ENCODE data around the gene MAGEB17. TPM values are rescaled to one million over a fixed set of nuclear protein-coding genes. Genes with fewer than 3 reads are reported as not detected.

The MAGEB17 gene
- total and polyA plus RNA-seq, 2 of the 8 experiments (the other 6 are each of a cell fraction or from before 2014, with no cell fraction given), result 0.48 to 1.1 TPM

DNA sequence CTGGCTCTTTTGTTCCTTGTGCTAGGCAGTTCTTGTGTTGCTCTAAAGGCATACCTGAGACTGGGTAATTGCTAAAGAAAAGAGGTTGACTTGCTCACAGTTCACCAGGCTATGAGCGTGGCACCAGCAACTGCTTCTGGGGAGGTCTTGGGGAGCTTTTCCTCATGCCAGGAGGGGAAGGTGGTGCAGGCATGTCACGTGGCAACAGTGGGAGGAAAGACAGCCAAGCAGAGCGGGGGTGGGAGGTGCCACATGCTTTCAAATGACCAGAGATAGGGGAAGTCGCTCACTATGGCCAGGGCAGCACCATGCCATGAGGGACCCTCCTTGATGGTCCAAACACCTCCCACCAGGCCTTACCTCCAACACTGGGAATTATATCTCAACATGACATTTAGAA, 4.7 kb downstream of the MAGEB17 start:
- no peaks in the 10 kb centered on the region for H3K79me1 ChIP-seq (ENCODE audit: low read depth, low read length)
- WGBS, 2 experiments (ENCODE audit: extremely low coverage in 1 of 2, insufficient coverage in 1 of 2, insufficient read length in 1 of 2, insufficient replicate concordance in 2 of 2, low coverage in 1 of 2, low lambda C conversion rate in 2 of 2, missing lambda C conversion rate in 1 of 2), result 100% methylated on average over 3 of the region's 4 CpGs; no CpG with 5 or more reads in 1 of the 2 experiments
- DNase-seq (ENCODE audit: low read depth in 1 of 2, low spot score in 2 of 2), result no peak

More for the DNA sequence above, 4.7 kb downstream of the MAGEB17 start:
- Histone ChIP-seq H3K36me3 (ENCODE audit: control insufficient read depth in 2 of 4, insufficient read depth in 4 of 4, low read length in 3 of 4) (no peaks in the 10 kb centered on the region), H3K79me2 (ENCODE audit: control insufficient read depth in 1 of 2, insufficient read depth in 2 of 2, low read length in 2 of 2) (no peaks in the 10 kb centered on the region), H3K56ac (replicated peaks; ENCODE audit: insufficient read length, low read depth, low read length) (no peak overlapping the region), H3K27me3 (replicated peaks in 1 of 4; ENCODE audit: control insufficient read depth in 3 of 4, extremely low read depth in 1 of 4, insufficient read depth in 3 of 4, low read length in 3 of 4) (no peaks in the 10 kb centered on the region), H2AFZ (ENCODE audit: low read length) (no peak overlapping the region), H3K14ac (ENCODE audit: insufficient read length) (no peak overlapping the region), H4K91ac (replicated peaks; ENCODE audit: insufficient read length, low read length) (peak overlapping the region; percentile 65), H3K23ac (ENCODE audit: insufficient read length) (no peak overlapping the region), H4K20me1 (replicated peaks in 1 of 2; ENCODE audit: control insufficient read depth in 1 of 2, insufficient read depth in 2 of 2, low read length in 2 of 2) (no peaks in the 10 kb centered on the region), H3K18ac (ENCODE audit: extremely low read depth, low read length) (no peak overlapping the region), H2BK12ac (ENCODE audit: low read depth, low read length) (no peak overlapping the region), H2BK15ac (ENCODE audit: low read length) (no peak overlapping the region), H4K5ac (ENCODE audit: insufficient read length, low read depth, low read length) (no peak overlapping the region), H3K23me2 (ENCODE audit: low read depth, low read length) (no peaks in the 10 kb centered on the region), H2BK5ac (ENCODE audit: low read depth, low read length) (no peak overlapping the region), H3K9me3 (ENCODE audit: insufficient read depth in 2 of 2, low read depth in 1 of 2, low read length in 1 of 2) (no peaks in the 10 kb centered on the region), H3K4me1 (replicated peaks in 1 of 4; ENCODE audit: control insufficient read depth in 3 of 4, insufficient read depth in 4 of 4, low read length in 3 of 4) (no peaks in the 10 kb centered on the region), H2BK120ac (replicated peaks; ENCODE audit: low read depth, low read length) (no peak overlapping the region), H2AK5ac (ENCODE audit: low read depth, low read length) (no peak overlapping the region), H3K4me2 (ENCODE audit: insufficient read depth in 1 of 2, low read depth in 2 of 2, low read length in 2 of 2) (no peak overlapping the region), H4K8ac (ENCODE audit: extremely low read depth, insufficient read depth, low read length) (no peak overlapping the region; the same call in 1 of the 2 replicates), H2BK20ac (ENCODE audit: low read length) (no peak overlapping the region), H3K4ac (replicated peaks; ENCODE audit: insufficient read length, low read depth, low read length) (no peak overlapping the region), H3K9ac (replicated peaks in 1 of 4; ENCODE audit: extremely low read depth in 1 of 4, low read depth in 3 of 4, low read length in 3 of 4) (no peak overlapping the region), H3K27ac (ENCODE audit: low read depth, low read length) (no peak overlapping the region), H3K4me3 (ENCODE audit: extremely low read depth in 1 of 4, insufficient read depth in 2 of 4, low read depth in 3 of 4, low read length in 4 of 4) (no peak overlapping the region)
- ChIA-PET CTCF (ENCODE audit: partially characterized antibody) (no interaction called here), POLR2A (ENCODE audit: partially characterized antibody) (no interaction called here)
- no peak for FAIRE-seq
- TF ChIP-seq JUND (IDR thresholded peaks at IDR 0.05; ENCODE audit: low read length), result no peak
- TF ChIP-seq CHD1 (IDR thresholded peaks at IDR 0.05; ENCODE audit: low read depth, low read length), result no peak
- no peak for TF ChIP-seq CTBP2 (IDR thresholded peaks at IDR 0.05; ENCODE audit: borderline replicate concordance, insufficient read depth, insufficient read length, low read length)
- TF ChIP-seq NRF1 (IDR thresholded peaks at IDR 0.05; ENCODE audit: low read depth, low read length), result no peak
- TF ChIP-seq CTCF (IDR thresholded peaks at IDR 0.05; ENCODE audit: control extremely low read depth in 1 of 3, insufficient read depth in 1 of 3, low read depth in 1 of 3, low read length in 3 of 3), result no peak
- TF ChIP-seq GABPA (IDR thresholded peaks at IDR 0.05; ENCODE audit: borderline replicate concordance, insufficient read depth, low read length), result no peak
- TF ChIP-seq CBX5 (IDR thresholded peaks at IDR 0.05; ENCODE audit: low read depth, low read length), result no peak
- no peak for TF ChIP-seq RAD21 (IDR thresholded peaks at IDR 0.05 in 1 of 2, conservative IDR thresholded peaks at IDR 0.05 in 1 of 2; ENCODE audit: low read depth in 2 of 2, low read length in 2 of 2)
- no peak for TF ChIP-seq YY1 (IDR thresholded peaks at IDR 0.05; ENCODE audit: low read depth, low read length)
- TF ChIP-seq POU5F1 (IDR thresholded peaks at IDR 0.05; ENCODE audit: low read depth, low read length), result no peak
- no peak for TF ChIP-seq BRCA1 (IDR thresholded peaks at IDR 0.05; ENCODE audit: low read depth, low read length)
